IPS-18c (cell line): Measurements from ENCODE around the gene KIAA1958.

Experiments used
- H3K4me3 ChIP-seq: 2 replicates; pipeline ENCODE4 v1.7.0; 2013; ENCODE audit warnings: low read depth, mild to moderate bottlenecking, low read length, moderate library complexity; ENCODE audit not compliant: insufficient read depth
- H3K9me3 ChIP-seq: one replicate; pipeline ENCODE4 v1.6.1; 2013; ENCODE audit warnings: mild to moderate bottlenecking, low read length, moderate library complexity; ENCODE audit not compliant: control insufficient read depth, insufficient read depth

The KIAA1958 gene

GRCh38 chr9:112484607-112485006 lies 2.0 kb upstream of the KIAA1958 start:
- Histone ChIP-seq H3K4me3 (no peak overlapping the region), H3K9me3 (peaks cover 2% of the 10 kb centered on the region)

- Histone ChIP-seq H3K9me3 (peaks cover 2% of the 10 kb centered on the region), H3K4me3 (peak overlapping the region; percentile 93)
These were observed 1.1 kb upstream of the KIAA1958 start for GRCh38 chr9:112485574-112485973.

- Histone ChIP-seq H3K9me3 (peaks cover 2% of the 10 kb centered on the region), H3K4me3 (peak overlapping the region; percentile 84)
These were observed 576 bp downstream of the KIAA1958 start for GRCh38 chr9:112487008-112487798.

GRCh38 chr9:112487799-112488340 lies 1.2 kb downstream of the KIAA1958 start:
- Histone ChIP-seq H3K9me3 (peaks cover 2% of the 10 kb centered on the region), H3K4me3 (peak overlapping the region; percentile 84)

- H3K9me3 ChIP-seq: peaks cover 2% of the 10 kb centered on the region
- H3K4me3 ChIP-seq: no peak overlapping the region
These were observed 2.5 kb downstream of the KIAA1958 start for GRCh38 chr9:112489039-112489546.

GRCh38 chr9:112489876-112490666 lies 3.4 kb downstream of the KIAA1958 start:
- H3K4me3 ChIP-seq: no peak overlapping the region

GRCh38 chr9:112493393-112494137 lies 6.9 kb downstream of the KIAA1958 start:
- Histone ChIP-seq H3K4me3 (no peak overlapping the region), H3K9me3 (no peaks in the 10 kb centered on the region)

More at GRCh38 chr9:112489876-112490666, 3.4 kb downstream of the KIAA1958 start:
- peaks cover 2% of the 10 kb centered on the region for H3K9me3 ChIP-seq

- no peaks in the 10 kb centered on the region for H3K9me3 ChIP-seq
- H3K4me3 ChIP-seq: no peak overlapping the region
These were observed 7.5 kb downstream of the KIAA1958 start for GRCh38 chr9:112494153-112494552.

GRCh38 chr9:112495614-112496013 lies 9.0 kb downstream of the KIAA1958 start:
- no peak overlapping the region for H3K4me3 ChIP-seq
- no peaks in the 10 kb centered on the region for H3K9me3 ChIP-seq

- H3K4me3 ChIP-seq: no peak overlapping the region
- no peaks in the 10 kb centered on the region for H3K9me3 ChIP-seq
These were observed 9.6 kb downstream of the KIAA1958 start for GRCh38 chr9:112496074-112496722.

- Histone ChIP-seq H3K4me3 (no peak overlapping the region), H3K9me3 (no peaks in the 10 kb centered on the region)
These were observed 14.2 kb downstream of the KIAA1958 start for GRCh38 chr9:112500842-112501241.

GRCh38 chr9:112501287-112501686 lies 14.7 kb downstream of the KIAA1958 start:
- Histone ChIP-seq H3K4me3 (no peak overlapping the region), H3K9me3 (no peaks in the 10 kb centered on the region)

GRCh38 chr9:112502175-112502946 lies 15.7 kb downstream of the KIAA1958 start:
- Histone ChIP-seq H3K9me3 (no peaks in the 10 kb centered on the region), H3K4me3 (no peak overlapping the region)

GRCh38 chr9:112503170-112503569 lies 16.5 kb downstream of the KIAA1958 start:
- Histone ChIP-seq H3K9me3 (no peaks in the 10 kb centered on the region), H3K4me3 (no peak overlapping the region)

GRCh38 chr9:112505086-112505485 lies 18.5 kb downstream of the KIAA1958 start:
- Histone ChIP-seq H3K4me3 (no peak overlapping the region), H3K9me3 (no peaks in the 10 kb centered on the region)

- Histone ChIP-seq H3K9me3 (no peaks in the 10 kb centered on the region), H3K4me3 (no peak overlapping the region)
These were observed 19.0 kb downstream of the KIAA1958 start for GRCh38 chr9:112505607-112506006.
